Nephron progenitor cell (in vitro differentiated cells): ENCODE measurements around the gene TRANK1.

Experiments used
- DNase-seq: peaks from one replicate; pipeline ENCODE4 v3.0.0; 2021
- H3K27ac Mint-ChIP-seq: 2 replicates; pipeline ENCODE4 v1.8.0; 2021; ENCODE audit warnings: mild to moderate bottlenecking, moderate library complexity, mixed read lengths
- H3K27me3 Mint-ChIP-seq: 2 replicates; pipeline ENCODE4 v1.8.0; 2021; ENCODE audit warnings: mild to moderate bottlenecking, low read depth, mixed read lengths; ENCODE audit not compliant: poor library complexity
- H3K36me3 Mint-ChIP-seq: 2 replicates; pipeline ENCODE4 v1.8.0; 2021; ENCODE audit warnings: low read depth, mixed read lengths
- H3K4me1 Mint-ChIP-seq: 2 replicates; pipeline ENCODE4 v1.8.0; 2021; ENCODE audit warnings: mixed read lengths
- H3K4me3 Mint-ChIP-seq: 2 replicates; pipeline ENCODE4 v1.8.0; 2021; ENCODE audit warnings: mild to moderate bottlenecking, moderate library complexity, mixed read lengths
- H3K9me3 Mint-ChIP-seq: 2 replicates; pipeline ENCODE4 v1.8.0; 2021; ENCODE audit warnings: mild to moderate bottlenecking, moderate library complexity, mixed read lengths
- CTCF ChIP-seq: fragments of 200-600 bp; sonication (generic); IDR thresholded peaks from 2 replicates; pipeline ENCODE4 v1.5.0; 2021; ENCODE audit warnings: antibody characterized with exemption

The TRANK1 gene

DNA sequence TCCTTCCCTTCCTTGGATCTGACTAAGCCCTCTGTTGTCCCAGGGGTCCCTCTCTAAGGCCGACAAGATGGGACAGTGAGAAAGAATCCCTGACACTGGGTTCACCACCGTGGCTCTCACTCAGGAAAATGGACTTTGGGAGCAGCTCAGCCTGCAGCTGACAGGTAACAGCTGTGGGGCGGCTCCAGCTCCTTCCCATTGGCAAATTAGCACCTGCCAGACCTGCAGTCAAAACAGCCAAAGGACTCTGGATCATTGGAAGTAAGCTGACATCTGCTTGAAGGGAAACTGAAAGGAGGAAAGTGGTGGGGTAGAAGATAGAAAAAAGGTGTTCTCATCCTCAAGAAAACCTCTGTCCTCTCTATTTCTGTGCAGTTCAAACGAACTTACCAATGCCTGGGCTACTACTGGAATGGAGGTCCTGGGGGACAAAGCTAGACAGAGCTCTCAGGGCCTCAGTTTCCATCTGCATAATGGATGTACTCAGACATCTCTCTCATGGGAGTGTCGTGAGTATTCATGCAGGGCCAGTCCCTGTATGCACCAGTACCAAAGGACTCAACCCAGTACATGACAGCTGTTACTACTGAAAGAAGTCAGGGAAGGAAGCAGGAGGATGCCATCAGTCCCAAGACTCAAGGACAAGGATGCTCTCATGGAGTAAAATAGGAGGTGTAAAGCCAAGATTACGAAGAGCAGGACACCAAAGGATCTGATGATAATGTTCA is 126.9 kb downstream of the TRANK1 start:
- TF ChIP-seq CTCF: no peak
- peaks cover 9% of the 10 kb centered on the region for H3K27me3 Mint-ChIP-seq
- H3K9me3 Mint-ChIP-seq: no peaks in the 10 kb centered on the region
- no peak overlapping the region for H3K27ac Mint-ChIP-seq
- H3K4me1 Mint-ChIP-seq: peaks cover 30% of the 10 kb centered on the region
- no peak overlapping the region for H3K4me3 Mint-ChIP-seq
- DNase-seq: no peak
- H3K36me3 Mint-ChIP-seq: no peaks in the 10 kb centered on the region

GRCh38 chr3:36815375-36815774 is 129.5 kb downstream of the TRANK1 start:
- no peak for DNase-seq
- H3K27ac Mint-ChIP-seq: no peak overlapping the region
- no peaks in the 10 kb centered on the region for H3K36me3 Mint-ChIP-seq
- peaks cover 30% of the 10 kb centered on the region for H3K4me1 Mint-ChIP-seq
- peaks cover 9% of the 10 kb centered on the region for H3K27me3 Mint-ChIP-seq
- H3K4me3 Mint-ChIP-seq: no peak overlapping the region
- no peak for TF ChIP-seq CTCF
- no peaks in the 10 kb centered on the region for H3K9me3 Mint-ChIP-seq

DNA sequence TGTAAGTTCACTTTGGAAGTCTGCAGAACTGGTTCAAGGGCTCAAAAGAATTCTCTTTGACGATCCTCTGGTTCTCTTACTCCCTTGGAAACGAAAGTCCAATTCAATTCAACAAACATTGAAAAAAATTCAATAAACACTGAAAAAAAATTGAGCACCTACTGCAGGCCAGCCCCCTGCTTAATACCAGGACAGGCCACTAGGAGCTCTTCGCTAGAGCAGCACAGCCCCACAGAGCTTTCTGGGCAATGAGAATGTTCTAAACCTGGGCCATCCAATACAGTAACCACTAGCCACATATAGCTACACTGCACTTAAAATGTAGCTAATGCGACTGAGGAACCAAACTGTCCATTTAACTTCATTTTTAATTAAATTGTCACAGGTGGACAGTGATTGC is 130.1 kb downstream of the TRANK1 start:
- Mint-ChIP-seq H3K27me3 (peaks cover 9% of the 10 kb centered on the region), H3K4me1 (peaks cover 30% of the 10 kb centered on the region), H3K27ac (no peak overlapping the region), H3K9me3 (no peaks in the 10 kb centered on the region), H3K36me3 (no peaks in the 10 kb centered on the region), H3K4me3 (no peak overlapping the region)
- no peak for DNase-seq
- TF ChIP-seq CTCF: peak; percentile 13

DNA sequence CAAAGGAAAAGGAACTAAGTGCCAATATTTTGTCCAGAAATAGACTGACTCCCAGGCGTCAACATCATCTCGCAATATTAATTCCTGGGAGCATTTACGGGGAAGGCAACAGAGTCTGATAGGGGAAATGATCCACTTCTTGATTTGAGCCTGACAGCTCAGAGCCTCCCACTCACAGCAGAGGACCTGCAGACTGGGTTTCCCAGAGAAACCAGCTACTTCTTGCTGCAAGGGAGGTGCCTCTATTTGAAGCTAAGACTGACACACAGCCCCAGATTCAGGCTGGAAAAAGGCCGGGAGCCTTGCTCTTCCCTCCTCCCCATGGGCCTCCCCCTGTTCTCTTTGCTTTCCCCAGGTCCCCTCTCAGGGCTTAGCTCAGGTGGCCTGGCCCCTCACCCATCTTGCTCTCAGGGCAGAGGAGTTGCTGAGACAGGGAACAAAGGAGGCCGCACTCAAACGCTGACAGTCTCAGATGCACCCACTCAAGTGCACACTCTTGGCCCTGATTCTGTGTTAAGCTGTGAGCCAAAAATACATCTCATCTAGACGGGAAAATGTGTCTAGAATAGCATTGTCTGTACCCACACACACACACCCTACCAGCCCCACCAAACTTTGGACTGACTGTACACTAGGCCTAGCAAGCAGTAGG is 130.7 kb downstream of the TRANK1 start:
- no peak overlapping the region for H3K4me3 Mint-ChIP-seq
- H3K27me3 Mint-ChIP-seq: peaks cover 9% of the 10 kb centered on the region
- no peaks in the 10 kb centered on the region for H3K36me3 Mint-ChIP-seq
- H3K4me1 Mint-ChIP-seq: peaks cover 30% of the 10 kb centered on the region
- no peak for DNase-seq
- TF ChIP-seq CTCF: no peak
- H3K27ac Mint-ChIP-seq: peak overlapping the region; percentile 27
- H3K9me3 Mint-ChIP-seq: no peaks in the 10 kb centered on the region

- TF ChIP-seq CTCF: no peak
- no peaks in the 10 kb centered on the region for H3K36me3 Mint-ChIP-seq
- peaks cover 30% of the 10 kb centered on the region for H3K4me1 Mint-ChIP-seq
- H3K4me3 Mint-ChIP-seq: no peak overlapping the region
- H3K27ac Mint-ChIP-seq: no peak overlapping the region
- peaks cover 8% of the 10 kb centered on the region for H3K27me3 Mint-ChIP-seq
- H3K9me3 Mint-ChIP-seq: no peaks in the 10 kb centered on the region
- no peak for DNase-seq
These were observed 131.5 kb downstream of the TRANK1 start for GRCh38 chr3:36813305-36813704.

DNA sequence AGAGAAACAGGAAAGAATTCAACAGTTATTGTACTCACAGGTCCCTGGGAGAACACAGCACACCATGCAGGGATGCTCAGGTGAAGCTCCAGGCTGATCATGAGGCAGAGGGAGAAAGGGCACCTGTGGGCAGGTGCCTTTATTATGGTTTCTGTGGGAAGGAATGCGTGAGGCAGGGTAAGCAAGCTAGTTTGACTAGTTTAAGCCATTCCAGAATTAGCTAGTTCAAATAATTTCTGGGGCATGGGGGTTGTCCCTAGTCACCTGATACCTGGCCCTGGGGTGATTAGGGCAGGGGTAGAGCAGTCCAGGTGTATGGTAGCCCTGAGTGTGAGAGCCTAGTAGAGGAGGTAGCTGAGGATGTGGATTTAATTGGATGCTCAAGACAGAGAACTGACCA is 132.6 kb downstream of the TRANK1 start:
- no peak for DNase-seq
- no peak overlapping the region for H3K27ac Mint-ChIP-seq
- H3K4me1 Mint-ChIP-seq: peaks cover 28% of the 10 kb centered on the region
- peaks cover 11% of the 10 kb centered on the region for H3K27me3 Mint-ChIP-seq
- H3K9me3 Mint-ChIP-seq: no peaks in the 10 kb centered on the region
- H3K36me3 Mint-ChIP-seq: no peaks in the 10 kb centered on the region
- no peak overlapping the region for H3K4me3 Mint-ChIP-seq
- no peak for TF ChIP-seq CTCF
